Measurements from ENCODE around the gene ZNF846.
"Not testable (repeated sequence)": the region's sequence is repeated elsewhere in the genome, so short reads cannot be mapped to it uniquely, and the experiment has no call there.

Gene ZNF846

GRCh38 chr19:9782338-9782737, 13.8 kb upstream of the ZNF846 start:
- DNase-seq, result no peak

- no peak for DNase-seq
These were observed 10.7 kb downstream of the ZNF846 start for GRCh38 chr19:9757544-9758501.

- DNase-seq, result no peak
These were observed 15.7 kb downstream of the ZNF846 start for GRCh38 chr19:9752701-9753443.

- DNase-seq, result no peak
These were observed 17.1 kb downstream of the ZNF846 start for GRCh38 chr19:9751446-9751845.

GRCh38 chr19:9741476-9742171, 26.9 kb downstream of the ZNF846 start:
- no peak for DNase-seq

- no peak for DNase-seq
These were observed 32.6 kb downstream of the ZNF846 start for GRCh38 chr19:9735986-9736385.

- DNase-seq, result not testable (repeated sequence)
These were observed 38.5 kb downstream of the ZNF846 start for GRCh38 chr19:9730056-9730455.

- no peak for DNase-seq
These were observed 39.4 kb downstream of the ZNF846 start for GRCh38 chr19:9729162-9729561.

- no peak for DNase-seq
These were observed 40.9 kb downstream of the ZNF846 start for GRCh38 chr19:9727644-9728043.

GRCh38 chr19:9725508-9726201, 42.9 kb downstream of the ZNF846 start:
- DNase-seq, result not testable (repeated sequence)

GRCh38 chr19:9724157-9724556, 44.4 kb downstream of the ZNF846 start:
- no peak for DNase-seq

GRCh38 chr19:9721861-9722260, 46.7 kb downstream of the ZNF846 start:
- no peak for DNase-seq

- no peak for DNase-seq
These were observed 48.0 kb downstream of the ZNF846 start for GRCh38 chr19:9720541-9720940.

GRCh38 chr19:9711815-9712214, 56.7 kb downstream of the ZNF846 start:
- no peak for DNase-seq

- DNase-seq, result no peak
These were observed 59.2 kb downstream of the ZNF846 start for GRCh38 chr19:9709305-9709704.

GRCh38 chr19:9705836-9706235, 62.7 kb downstream of the ZNF846 start:
- no peak for DNase-seq

GRCh38 chr19:9702186-9702585, 66.4 kb downstream of the ZNF846 start:
- no peak for DNase-seq

Measured in 8988T (cell line).